ENCODE measurements around the gene CDH13. TPM values are rescaled to one million over a fixed set of nuclear protein-coding genes. Genes with fewer than 3 reads are reported as not detected.

The CDH13 gene
- total and polyA plus RNA-seq, 2 of the 8 experiments (the other 6 are each of a cell fraction or from before 2014, with no cell fraction given), result 2.3 to 2.4 TPM

GRCh38 chr16:83402967-83403366 is 776.2 kb downstream of the CDH13 start (continued):
- TF ChIP-seq HDAC2 (IDR thresholded peaks at IDR 0.05; ENCODE audit: borderline replicate concordance in 1 of 2, low read depth in 2 of 2, low read length in 2 of 2), result no peak
